ENCODE results near the gene TNNC2. TPM values are rescaled to one million over a fixed set of nuclear protein-coding genes. Genes with fewer than 3 reads are reported as not detected.
"Not testable (repeated sequence)": the region's sequence is repeated elsewhere in the genome, so short reads cannot be mapped to it uniquely, and the experiment has no call there.

The TNNC2 gene
- polyA plus RNA-seq, 1 of the 3 experiments (the other 2 are of a cell fraction), result 1.1 TPM

DNA sequence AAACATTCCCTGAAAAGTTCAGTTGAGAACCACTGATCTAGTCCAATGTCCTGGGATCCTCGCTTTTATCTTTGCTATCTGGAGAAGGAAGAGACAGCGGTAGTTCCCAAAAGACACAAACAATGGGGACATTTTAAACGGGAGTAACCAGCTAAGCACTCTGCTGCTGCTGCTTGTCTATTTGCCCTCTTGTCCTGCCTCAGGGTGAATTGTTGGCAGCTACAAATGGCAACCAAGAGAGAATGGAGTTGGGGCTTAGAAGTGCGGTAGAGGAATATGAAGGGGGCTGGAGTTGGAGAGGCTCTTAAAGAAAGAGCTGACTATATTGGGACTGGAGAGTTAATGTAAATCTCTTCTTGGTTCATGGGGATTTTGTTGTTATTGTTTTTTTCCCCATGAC, 47.5 kb upstream of the TNNC2 start:
- POLR2A ChIA-PET, result interaction anchor here (1.2 kb wide), 1 partner anchor 17 kb away, joined by 3 read pairs; the partner anchor contains the start of gene CTSA
- Histone ChIP-seq H3F3A (replicated peaks; ENCODE audit: insufficient read depth) (no peaks in the 10 kb centered on the region), H3K9me2 (no peaks in the 10 kb centered on the region), H3K27ac (ENCODE audit: low read depth in 2 of 2, low read length in 1 of 2) (no peak overlapping the region), H3K36me3 (replicated peaks in 1 of 2; ENCODE audit: control insufficient read depth in 1 of 2, insufficient read depth in 2 of 2, low read length in 1 of 2) (peaks cover 0 to 4% of the 10 kb centered on the region in 2 experiments), H3K4me3 (ENCODE audit: low read depth in 2 of 2, low read length in 1 of 2) (no peak overlapping the region), H3K4me2 (no peak overlapping the region), H3K9me3 (no peaks in the 10 kb centered on the region), H3K4me1 (ENCODE audit: control insufficient read depth in 1 of 2, insufficient read depth in 2 of 2, low read depth in 1 of 2, low read length in 1 of 2) (no peaks in the 10 kb centered on the region), H2AFZ (ENCODE audit: low read depth) (no peak overlapping the region), H3K27me3 (ENCODE audit: insufficient read depth) (no peaks in the 10 kb centered on the region), H3K79me2 (ENCODE audit: insufficient read depth) (no peaks in the 10 kb centered on the region), H4K20me1 (ENCODE audit: insufficient read depth) (no peaks in the 10 kb centered on the region), H3K9ac (no peak overlapping the region)
- TF ChIP-seq RAD21 (IDR thresholded peaks at IDR 0.05; ENCODE audit: low read length) (no peak), FOXM1 (IDR thresholded peaks at IDR 0.05; ENCODE audit: low read depth) (no peak), POLR2AphosphoS5 (IDR thresholded peaks at IDR 0.05; ENCODE audit: low read depth, low read length) (no peak), YY1 (IDR thresholded peaks at IDR 0.05; ENCODE audit: low read depth) (no peak)
- TF ChIP-seq, protein P1, sequence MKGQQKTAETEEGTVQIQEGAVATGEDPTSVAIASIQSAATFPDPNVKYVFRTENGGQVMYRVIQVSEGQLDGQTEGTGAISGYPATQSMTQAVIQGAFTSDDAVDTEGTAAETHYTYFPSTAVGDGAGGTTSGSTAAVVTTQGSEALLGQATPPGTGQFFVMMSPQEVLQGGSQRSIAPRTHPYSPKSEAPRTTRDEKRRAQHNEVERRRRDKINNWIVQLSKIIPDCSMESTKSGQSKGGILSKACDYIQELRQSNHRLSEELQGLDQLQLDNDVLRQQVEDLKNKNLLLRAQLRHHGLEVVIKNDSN (IDR thresholded peaks at IDR 0.05; ENCODE audit: borderline replicate concordance, low read depth), result no peak
- WGBS (ENCODE audit: low lambda C conversion rate), result 81% methylated on average over 4 of the region's 4 CpGs
- CTCF ChIA-PET, result interaction anchor here (1.3 to 2.2 kb wide), 3 partner anchors 11 to 95 kb away, joined by 3 to 8 read pairs (median 3); partner anchors contain the start of gene NEURL2
- DNase-seq, result no peak

DNA sequence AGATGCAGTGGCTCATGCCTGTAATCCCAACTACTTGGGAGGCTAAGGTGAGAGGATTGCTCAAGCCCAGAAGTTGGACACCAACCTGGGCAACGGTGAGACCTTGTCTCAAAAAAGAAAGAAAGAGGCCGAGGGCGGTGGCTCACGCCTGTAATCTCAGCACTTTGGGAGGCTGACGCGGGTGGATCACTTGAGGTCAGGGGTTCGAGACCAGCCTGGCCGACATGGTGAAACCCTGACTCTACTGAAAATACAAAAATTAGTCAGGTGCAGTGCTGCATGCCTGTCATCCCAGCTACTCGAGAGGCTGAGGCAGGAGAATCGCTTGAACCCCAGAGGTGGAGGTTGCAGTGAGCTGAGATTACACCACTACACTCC, 47.0 kb upstream of the TNNC2 start:
- H3K27me3 ChIP-seq (ENCODE audit: insufficient read depth); H3K4me3 ChIP-seq (ENCODE audit: low read depth in 2 of 2, low read length in 1 of 2); H3K4me2 ChIP-seq; H3K36me3 ChIP-seq (replicated peaks in 1 of 2; ENCODE audit: control insufficient read depth in 1 of 2, insufficient read depth in 2 of 2, low read length in 1 of 2); H3F3A ChIP-seq (replicated peaks; ENCODE audit: insufficient read depth); H4K20me1 ChIP-seq (ENCODE audit: insufficient read depth); H3K4me1 ChIP-seq (ENCODE audit: control insufficient read depth in 1 of 2, insufficient read depth in 2 of 2, low read depth in 1 of 2, low read length in 1 of 2); H3K9me3 ChIP-seq; H3K9ac ChIP-seq; H2AFZ ChIP-seq (ENCODE audit: low read depth); DNase-seq; H3K27ac ChIP-seq (ENCODE audit: low read depth in 2 of 2, low read length in 1 of 2); H3K9me2 ChIP-seq; H3K79me2 ChIP-seq (ENCODE audit: insufficient read depth); POLR2A ChIA-PET: not testable (repeated sequence)
- 91% methylated on average over 10 of the region's 10 CpGs for WGBS (ENCODE audit: low lambda C conversion rate)
- CTCF ChIA-PET, result interaction anchor here (0.9 to 2.2 kb wide), 3 partner anchors 12 to 16 kb away, joined by 3 to 8 read pairs (median 3); partner anchors contain the start of genes NEURL2 and SPATA25

DNA sequence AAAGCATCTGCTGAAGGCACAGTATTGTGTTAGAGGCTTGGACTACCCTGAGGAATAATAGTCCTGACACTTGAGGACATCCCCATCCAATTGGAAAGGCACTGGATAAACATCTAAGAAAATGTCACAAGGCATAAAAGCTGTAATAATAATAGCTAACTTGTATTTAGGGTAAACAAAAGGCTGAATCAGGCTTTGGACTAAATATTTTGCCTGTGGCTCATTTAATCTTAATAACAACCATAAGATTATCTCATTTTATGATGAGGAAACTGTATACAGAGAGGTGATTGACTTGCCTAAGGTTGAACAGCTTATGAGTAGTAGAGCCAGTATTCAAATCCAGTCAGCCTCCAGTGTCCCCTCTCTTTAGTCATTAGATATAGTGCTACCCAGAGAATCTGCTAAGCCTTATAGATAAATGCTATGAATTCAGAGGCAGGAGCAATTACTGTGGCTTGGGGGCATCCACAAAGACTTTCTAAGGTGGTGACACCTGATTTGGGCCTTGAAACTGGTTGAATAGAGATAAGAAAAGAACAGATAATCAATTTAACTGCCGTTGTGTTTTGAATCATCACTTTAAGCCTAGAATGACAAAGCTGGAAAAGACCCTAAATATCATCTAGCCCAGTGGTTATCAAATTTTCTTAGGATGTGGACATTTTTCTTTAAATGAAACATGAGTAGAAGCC, 46.4 kb upstream of the TNNC2 start:
- no peak overlapping the region for H2AFZ ChIP-seq (ENCODE audit: low read depth)
- H3K9me2 ChIP-seq, result no peaks in the 10 kb centered on the region
- ChIA-PET POLR2A (no interaction called here), CTCF (interaction anchor here (0.7 to 0.9 kb wide), 2 partner anchors 14 to 16 kb away, joined by 3 read pairs; partner anchors contain the start of genes ACOT8, SPATA25 and ZSWIM3)
- no peak overlapping the region for H3K4me2 ChIP-seq
- 32% methylated on average over 1 of the region's 1 CpG for WGBS (ENCODE audit: low lambda C conversion rate)
- no peaks in the 10 kb centered on the region for H3K4me1 ChIP-seq (ENCODE audit: control insufficient read depth in 1 of 2, insufficient read depth in 2 of 2, low read depth in 1 of 2, low read length in 1 of 2)
- H3K79me2 ChIP-seq (ENCODE audit: insufficient read depth), result no peaks in the 10 kb centered on the region
- H3K27me3 ChIP-seq (ENCODE audit: insufficient read depth), result no peaks in the 10 kb centered on the region
- TF ChIP-seq RXRA (IDR thresholded peaks at IDR 0.05; ENCODE audit: borderline replicate concordance, low read depth), result no peak
- TF ChIP-seq MXI1 (IDR thresholded peaks at IDR 0.05; ENCODE audit: low read depth, low read length), result no peak
- TF ChIP-seq EP300 (IDR thresholded peaks at IDR 0.05; ENCODE audit: borderline replicate concordance in 1 of 2, low read depth in 1 of 2, low read length in 1 of 2), result no peak
- TF ChIP-seq, protein P2, sequence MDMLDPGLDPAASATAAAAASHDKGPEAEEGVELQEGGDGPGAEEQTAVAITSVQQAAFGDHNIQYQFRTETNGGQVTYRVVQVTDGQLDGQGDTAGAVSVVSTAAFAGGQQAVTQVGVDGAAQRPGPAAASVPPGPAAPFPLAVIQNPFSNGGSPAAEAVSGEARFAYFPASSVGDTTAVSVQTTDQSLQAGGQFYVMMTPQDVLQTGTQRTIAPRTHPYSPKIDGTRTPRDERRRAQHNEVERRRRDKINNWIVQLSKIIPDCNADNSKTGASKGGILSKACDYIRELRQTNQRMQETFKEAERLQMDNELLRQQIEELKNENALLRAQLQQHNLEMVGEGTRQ (IDR thresholded peaks at IDR 0.05; ENCODE audit: borderline replicate concordance, low read depth, low read length), result no peak
- TF ChIP-seq, protein P3, sequence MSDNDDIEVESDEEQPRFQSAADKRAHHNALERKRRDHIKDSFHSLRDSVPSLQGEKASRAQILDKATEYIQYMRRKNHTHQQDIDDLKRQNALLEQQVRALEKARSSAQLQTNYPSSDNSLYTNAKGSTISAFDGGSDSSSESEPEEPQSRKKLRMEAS (IDR thresholded peaks at IDR 0.05; ENCODE audit: low read depth), result no peak
- no peak for TF ChIP-seq RFX5 (IDR thresholded peaks at IDR 0.05; ENCODE audit: low read length)
- TF ChIP-seq, protein P4, sequence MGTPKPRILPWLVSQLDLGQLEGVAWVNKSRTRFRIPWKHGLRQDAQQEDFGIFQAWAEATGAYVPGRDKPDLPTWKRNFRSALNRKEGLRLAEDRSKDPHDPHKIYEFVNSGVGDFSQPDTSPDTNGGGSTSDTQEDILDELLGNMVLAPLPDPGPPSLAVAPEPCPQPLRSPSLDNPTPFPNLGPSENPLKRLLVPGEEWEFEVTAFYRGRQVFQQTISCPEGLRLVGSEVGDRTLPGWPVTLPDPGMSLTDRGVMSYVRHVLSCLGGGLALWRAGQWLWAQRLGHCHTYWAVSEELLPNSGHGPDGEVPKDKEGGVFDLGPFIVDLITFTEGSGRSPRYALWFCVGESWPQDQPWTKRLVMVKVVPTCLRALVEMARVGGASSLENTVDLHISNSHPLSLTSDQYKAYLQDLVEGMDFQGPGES (IDR thresholded peaks at IDR 0.05; ENCODE audit: low read depth, low read length), result no peak
- no peak for TF ChIP-seq YY1 (IDR thresholded peaks at IDR 0.05; ENCODE audit: low read depth)
- TF ChIP-seq GABPA (IDR thresholded peaks at IDR 0.05; ENCODE audit: low read depth), result no peak
- TF ChIP-seq POLR2AphosphoS5 (IDR thresholded peaks at IDR 0.05; ENCODE audit: low read depth, low read length), result no peak
- H3K36me3 ChIP-seq (replicated peaks in 1 of 2; ENCODE audit: control insufficient read depth in 1 of 2, insufficient read depth in 2 of 2, low read length in 1 of 2), result peaks cover 0 to 4% of the 10 kb centered on the region in 2 experiments
- H4K20me1 ChIP-seq (ENCODE audit: insufficient read depth), result no peaks in the 10 kb centered on the region
- H3K9me3 ChIP-seq, result no peaks in the 10 kb centered on the region
- H3K9ac ChIP-seq, result no peak overlapping the region
- no peak for DNase-seq
- no peaks in the 10 kb centered on the region for H3F3A ChIP-seq (replicated peaks; ENCODE audit: insufficient read depth)
- no peak overlapping the region for H3K4me3 ChIP-seq (ENCODE audit: low read depth in 2 of 2, low read length in 1 of 2)
- no peak overlapping the region for H3K27ac ChIP-seq (ENCODE audit: low read depth in 2 of 2, low read length in 1 of 2)

Data from SK-N-SH (cell line).